Upper lobe of left lung (tissue), 6 donors: ENCODE data around the gene TLR7. TPM values are rescaled to one million over a fixed set of nuclear protein-coding genes. Genes with fewer than 3 reads are reported as not detected.

Experiments used
- ATAC-seq, 2 donors: fragments of 200-7000 bp; cut with Tn5 transposase; one replicate each; pipeline ENCODE4 v1.9.1; 2022; ENCODE audit warnings: mild to moderate bottlenecking in 2 of 2, moderate library complexity in 2 of 2; ENCODE audit not compliant: low FRiP score in 2 of 2
- DNase-seq, 2 donors: peaks; one replicate each; pipeline ENCODE4 v3.0.0-alpha.2; 2019 to 2020
- H3K27ac ChIP-seq, 4 donors: fragments of 200-600 bp; sonication (generic); one replicate each; pipeline ENCODE4 v1.5.1; 2016 to 2019
- H3K27me3 ChIP-seq, 4 donors: fragments of 200-600 bp; sonication (generic); one replicate each; pipeline ENCODE4 v1.5.1; 2017 to 2019
- H3K36me3 ChIP-seq, 4 donors: fragments of 200-600 bp; sonication (generic); one replicate each; pipeline ENCODE4 v1.5.1; 2016 to 2019
- H3K4me1 ChIP-seq, 4 donors: fragments of 200-600 bp; sonication (generic); one replicate each; pipeline ENCODE4 v1.5.1; 2018 to 2019
- H3K4me3 ChIP-seq, 4 donors: fragments of 200-600 bp; sonication (generic); one replicate each; pipeline ENCODE4 v1.5.1; 2017 to 2019; ENCODE audit warnings: mild to moderate bottlenecking in 2 of 4, moderate library complexity in 1 of 4
- H3K9me3 ChIP-seq, 4 donors: fragments of 200-600 bp; sonication (generic); one replicate each; pipeline ENCODE4 v1.5.1; 2018 to 2019
- EP300 ChIP-seq, 4 donors: sonication (generic); formaldehyde crosslinking; IDR thresholded peaks; one replicate each; pipeline ENCODE4 v1.5.1; 2017; ENCODE audit warnings: antibody characterized with exemption in 4 of 4, control low read depth in 2 of 4
- POLR2A ChIP-seq, 4 donors: fragments of 450-650 bp; IDR thresholded peaks; one replicate each; pipeline ENCODE4 v1.5.1; 2016 to 2017; ENCODE audit warnings: antibody characterized with exemption in 4 of 4, mild to moderate bottlenecking in 2 of 4
- POLR2AphosphoS5 ChIP-seq, 2 donors: sonication (generic); formaldehyde crosslinking; IDR thresholded peaks; one replicate each; pipeline ENCODE4 v1.5.1; 2017; ENCODE audit warnings: antibody characterized with exemption in 2 of 2
- WGBS, 2 donors: methylation state at CpG; one replicate each; pipeline ENCODE4 v1.1.5; 2017 to 2018; 5-methylcytosine and 5-hydroxymethylcytosine counted together
- total RNA-seq, 6 donors: library from RNA; depleted of rRNA in 4 of 6; stranded (reverse); fragments of >200 nt in 4 of 6; gene quantifications; one replicate each; pipeline versions ENCODE4 v1.1.0 to v1.2.1, GENCODE V29; 2016 to 2021
- TF ChIP-seq, protein P1 (sequence below), 6 experiments: fragments of 450-650 bp in 4 of 6; fragments of 200-600 bp in 2 of 6; sonication (generic) in 2 of 6; IDR thresholded peaks; one replicate each; pipeline ENCODE4 v1.5.1; 2016 to 2019; ENCODE audit warnings: antibody characterized with exemption in 6 of 6
- donor health status: DM: no; HTN: no; CAD: no; lungs with moderate emphysema.
- donor health status: DM: no; HTN: yes; CAD: no; lungs with severe emphysema.

The TLR7 gene
- total RNA-seq, 6 donors from 2014 or later: 0.67 to 5.5 (median 1.6) TPM

DNA sequence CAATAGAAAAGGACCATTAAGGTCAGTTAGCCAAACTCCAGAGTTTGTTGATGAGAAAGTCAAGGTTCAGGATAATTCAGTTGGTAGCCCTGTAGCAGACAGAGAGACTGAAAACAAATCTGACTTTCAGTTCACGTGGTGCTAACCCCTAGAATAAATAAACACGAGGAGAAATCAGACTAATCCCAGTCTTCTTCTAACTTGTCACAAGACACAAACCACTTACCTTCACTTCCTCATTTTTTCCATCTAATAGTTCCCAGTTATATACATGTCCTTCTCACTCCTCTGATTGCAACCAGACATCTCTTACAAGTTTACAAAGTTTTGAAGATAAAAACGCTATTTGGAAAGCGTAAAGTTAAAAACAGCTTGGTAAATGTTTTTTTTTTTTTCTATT lies 7.7 kb downstream of the TLR7 start:
- H3K4me1 ChIP-seq: peaks cover 0 to 3% (median 0%) of the 10 kb centered on the region in 4 donors
- ATAC-seq (no peak), DNase-seq (no peak)
- TF ChIP-seq, protein P1, sequence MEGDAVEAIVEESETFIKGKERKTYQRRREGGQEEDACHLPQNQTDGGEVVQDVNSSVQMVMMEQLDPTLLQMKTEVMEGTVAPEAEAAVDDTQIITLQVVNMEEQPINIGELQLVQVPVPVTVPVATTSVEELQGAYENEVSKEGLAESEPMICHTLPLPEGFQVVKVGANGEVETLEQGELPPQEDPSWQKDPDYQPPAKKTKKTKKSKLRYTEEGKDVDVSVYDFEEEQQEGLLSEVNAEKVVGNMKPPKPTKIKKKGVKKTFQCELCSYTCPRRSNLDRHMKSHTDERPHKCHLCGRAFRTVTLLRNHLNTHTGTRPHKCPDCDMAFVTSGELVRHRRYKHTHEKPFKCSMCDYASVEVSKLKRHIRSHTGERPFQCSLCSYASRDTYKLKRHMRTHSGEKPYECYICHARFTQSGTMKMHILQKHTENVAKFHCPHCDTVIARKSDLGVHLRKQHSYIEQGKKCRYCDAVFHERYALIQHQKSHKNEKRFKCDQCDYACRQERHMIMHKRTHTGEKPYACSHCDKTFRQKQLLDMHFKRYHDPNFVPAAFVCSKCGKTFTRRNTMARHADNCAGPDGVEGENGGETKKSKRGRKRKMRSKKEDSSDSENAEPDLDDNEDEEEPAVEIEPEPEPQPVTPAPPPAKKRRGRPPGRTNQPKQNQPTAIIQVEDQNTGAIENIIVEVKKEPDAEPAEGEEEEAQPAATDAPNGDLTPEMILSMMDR (IDR thresholded peaks at IDR 0.05): no peak
- TF ChIP-seq EP300 (IDR thresholded peaks at IDR 0.05) (no peak), POLR2A (IDR thresholded peaks at IDR 0.05) (no peak), POLR2AphosphoS5 (IDR thresholded peaks at IDR 0.05) (no peak)
- H3K27ac ChIP-seq: no peak overlapping the region
- no peaks in the 10 kb centered on the region for H3K27me3 ChIP-seq
- 31 to 45% methylated on average over 4 of the region's 4 CpGs for WGBS, 2 donors
- no peaks in the 10 kb centered on the region for H3K36me3 ChIP-seq
- H3K4me3 ChIP-seq: no peak overlapping the region
- H3K9me3 ChIP-seq: no peaks in the 10 kb centered on the region

DNA sequence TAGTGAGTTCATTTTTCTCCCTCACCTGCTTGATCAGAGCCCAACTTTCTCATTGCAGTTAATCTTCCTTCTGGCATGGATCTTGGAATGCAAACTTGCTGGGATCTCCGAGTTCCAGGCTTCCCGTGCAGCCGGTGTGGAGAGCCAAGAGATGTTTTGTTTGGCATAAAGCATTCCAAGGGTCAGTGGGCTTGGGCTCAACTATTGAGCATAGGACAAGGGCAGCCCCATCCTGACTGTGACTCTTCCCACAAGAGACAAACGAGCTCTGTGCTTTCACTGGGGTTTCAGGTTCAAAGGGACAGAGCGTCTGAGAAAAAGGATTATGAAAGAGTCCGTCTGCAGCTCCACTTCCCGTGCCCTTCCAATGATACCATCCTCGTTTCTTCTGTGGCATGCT lies 10.5 kb downstream of the TLR7 start:
- Histone ChIP-seq H3K36me3 (no peaks in the 10 kb centered on the region), H3K4me3 (no peak overlapping the region), H3K4me1 (peaks cover 0 to 3% (median 0%) of the 10 kb centered on the region in 4 donors), H3K27ac (no peak overlapping the region), H3K27me3 (no peaks in the 10 kb centered on the region), H3K9me3 (no peaks in the 10 kb centered on the region)
- no peak for TF ChIP-seq EP300 (IDR thresholded peaks at IDR 0.05)
- TF ChIP-seq, protein P1 (IDR thresholded peaks at IDR 0.05): no peak
- TF ChIP-seq POLR2AphosphoS5 (IDR thresholded peaks at IDR 0.05): no peak
- ATAC-seq (no peak), DNase-seq (no peak)
- WGBS, 2 donors: 20 to 52% methylated on average over 6 to 8 of the region's 8 CpGs

DNA sequence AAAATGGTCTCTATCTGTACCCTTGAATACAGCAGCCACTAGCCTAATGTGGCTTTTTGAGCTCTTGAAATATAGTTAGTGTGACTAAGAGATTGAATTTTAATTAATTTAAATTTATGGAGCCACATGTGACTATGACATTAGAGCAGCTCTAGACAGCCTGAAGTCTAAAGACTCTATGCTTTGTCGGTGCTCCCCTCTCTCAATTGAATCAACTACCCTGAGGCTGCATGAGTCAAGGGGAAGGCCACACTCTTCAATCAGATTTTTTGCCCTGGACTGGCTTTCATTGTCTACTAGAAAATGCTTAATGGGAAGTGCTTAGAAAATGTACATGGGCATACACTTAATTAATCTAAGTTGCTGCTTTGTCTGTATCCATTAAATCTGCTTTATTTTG lies 11.7 kb downstream of the TLR7 start:
- Histone ChIP-seq H3K27ac (no peak overlapping the region), H3K9me3 (no peaks in the 10 kb centered on the region), H3K4me1 (peaks cover 0 to 3% (median 0%) of the 10 kb centered on the region in 4 donors), H3K27me3 (no peaks in the 10 kb centered on the region), H3K36me3 (no peaks in the 10 kb centered on the region), H3K4me3 (no peak overlapping the region)
- TF ChIP-seq, protein P1 (IDR thresholded peaks at IDR 0.05): no peak
- TF ChIP-seq POLR2AphosphoS5 (IDR thresholded peaks at IDR 0.05) (no peak), POLR2A (IDR thresholded peaks at IDR 0.05) (no peak), EP300 (IDR thresholded peaks at IDR 0.05) (no peak)
- ATAC-seq (no peak), DNase-seq (no peak)
- WGBS, 2 donors: 80 to 88% methylated on average over 1 of the region's 1 CpG

DNA sequence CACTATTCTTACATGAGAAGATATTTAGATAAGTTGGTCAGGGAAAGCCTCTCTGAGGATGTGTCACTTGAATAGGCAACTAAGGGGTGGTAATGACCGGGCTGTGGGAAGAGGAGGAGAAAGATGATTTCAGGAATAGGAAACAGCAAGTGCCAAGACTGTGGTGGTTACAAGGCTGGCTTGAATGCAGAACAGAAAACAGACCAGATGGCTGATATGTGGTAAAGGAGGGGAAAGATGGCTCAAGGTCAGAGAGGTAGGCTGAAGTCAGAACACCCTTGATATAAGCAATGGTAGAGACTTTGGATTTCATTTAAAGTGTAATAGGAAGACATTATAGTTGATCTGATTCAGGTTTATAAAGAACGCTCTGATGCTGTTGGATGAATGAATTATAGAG lies 15.0 kb downstream of the TLR7 start:
- Histone ChIP-seq H3K4me1 (peaks cover 0 to 3% (median 0%) of the 10 kb centered on the region in 4 donors), H3K27me3 (no peaks in the 10 kb centered on the region), H3K9me3 (no peaks in the 10 kb centered on the region), H3K4me3 (no peak overlapping the region), H3K36me3 (no peaks in the 10 kb centered on the region), H3K27ac (no peak overlapping the region)
- DNase-seq (no peak), ATAC-seq (no peak)
- TF ChIP-seq POLR2AphosphoS5 (IDR thresholded peaks at IDR 0.05) (no peak), POLR2A (IDR thresholded peaks at IDR 0.05) (no peak), EP300 (IDR thresholded peaks at IDR 0.05) (no peak)
- TF ChIP-seq, protein P1 (IDR thresholded peaks at IDR 0.05): no peak
- WGBS, 2 donors: 79 to 91% methylated on average over 2 of the region's 2 CpGs

DNA sequence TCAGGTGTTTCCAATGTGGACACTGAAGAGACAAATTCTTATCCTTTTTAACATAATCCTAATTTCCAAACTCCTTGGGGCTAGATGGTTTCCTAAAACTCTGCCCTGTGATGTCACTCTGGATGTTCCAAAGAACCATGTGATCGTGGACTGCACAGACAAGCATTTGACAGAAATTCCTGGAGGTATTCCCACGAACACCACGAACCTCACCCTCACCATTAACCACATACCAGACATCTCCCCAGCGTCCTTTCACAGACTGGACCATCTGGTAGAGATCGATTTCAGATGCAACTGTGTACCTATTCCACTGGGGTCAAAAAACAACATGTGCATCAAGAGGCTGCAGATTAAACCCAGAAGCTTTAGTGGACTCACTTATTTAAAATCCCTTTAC lies 18.6 kb downstream of the TLR7 start:
- Histone ChIP-seq H3K9me3 (no peaks in the 10 kb centered on the region), H3K27ac (no peak overlapping the region), H3K4me3 (no peak overlapping the region), H3K27me3 (no peaks in the 10 kb centered on the region), H3K4me1 (no peaks in the 10 kb centered on the region), H3K36me3 (no peaks in the 10 kb centered on the region)
- no peak for DNase-seq
- no peak for ATAC-seq
- 60 to 68% methylated on average over 4 to 5 of the region's 5 CpGs for WGBS, 2 donors
- TF ChIP-seq POLR2A (IDR thresholded peaks at IDR 0.05) (no peak), POLR2AphosphoS5 (IDR thresholded peaks at IDR 0.05) (no peak), EP300 (IDR thresholded peaks at IDR 0.05) (no peak)
- TF ChIP-seq, protein P1 (IDR thresholded peaks at IDR 0.05): no peak
